GM19238 (cell line): Measurements from ENCODE around the gene IMPG1.

Experiments
- DNase-seq: peaks from one replicate; pipeline ENCODE4 v3.0.0; 2011; ENCODE audit warnings: low spot score; ENCODE audit not compliant: insufficient read length

The IMPG1 gene

DNA sequence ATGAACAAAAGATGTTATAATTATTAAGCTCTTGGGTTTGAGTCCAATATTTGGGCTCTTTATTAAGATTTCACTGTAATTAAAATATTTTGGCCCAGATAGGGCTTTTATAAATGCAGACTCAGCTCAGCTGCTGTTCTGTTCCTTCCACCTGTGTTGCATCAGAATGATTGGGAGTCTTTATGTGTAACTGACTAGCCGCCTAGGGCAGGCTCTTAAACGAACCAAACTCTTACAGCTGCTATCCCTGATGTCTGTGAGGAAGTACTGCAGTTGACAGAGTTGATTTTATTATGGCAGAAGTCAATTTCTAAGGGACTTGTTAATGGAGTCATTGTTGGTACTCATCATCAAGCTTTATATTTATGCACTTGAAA, 178.7 kb downstream of the IMPG1 start:
- no peak for DNase-seq

DNA sequence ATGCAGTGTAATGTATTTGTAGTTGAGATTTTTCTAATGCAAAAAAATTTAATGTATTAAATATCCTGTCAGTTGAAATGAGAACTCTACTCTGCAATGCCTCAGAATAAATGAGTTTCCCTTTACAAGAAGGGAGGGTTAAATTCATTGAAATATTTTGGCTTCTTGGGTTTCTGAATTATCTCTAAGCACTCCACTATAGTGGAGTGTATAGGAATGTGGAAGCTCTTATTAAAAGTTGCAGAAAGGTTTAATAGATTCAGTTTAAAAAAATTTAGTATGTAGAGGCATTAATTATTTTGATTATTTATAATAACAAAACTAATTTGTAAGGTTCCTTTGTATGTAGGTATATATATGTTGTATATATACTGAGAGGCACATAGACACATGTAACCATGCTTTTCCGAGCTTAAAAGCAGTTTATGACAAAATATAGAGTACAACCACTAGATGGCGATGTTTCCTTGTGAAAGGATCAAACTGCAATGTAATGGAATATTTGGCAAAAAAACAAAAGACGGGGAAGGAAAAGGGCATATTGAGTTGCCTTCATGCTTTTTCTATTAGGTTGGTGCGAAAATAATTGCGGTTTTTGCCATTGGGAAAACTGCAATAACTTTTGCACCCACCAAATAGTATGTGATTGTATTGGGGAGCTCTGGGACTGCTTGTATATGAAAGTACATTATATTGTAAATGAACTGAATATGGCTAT, 179.2 kb downstream of the IMPG1 start:
- DNase-seq, result peak; percentile 6

DNA sequence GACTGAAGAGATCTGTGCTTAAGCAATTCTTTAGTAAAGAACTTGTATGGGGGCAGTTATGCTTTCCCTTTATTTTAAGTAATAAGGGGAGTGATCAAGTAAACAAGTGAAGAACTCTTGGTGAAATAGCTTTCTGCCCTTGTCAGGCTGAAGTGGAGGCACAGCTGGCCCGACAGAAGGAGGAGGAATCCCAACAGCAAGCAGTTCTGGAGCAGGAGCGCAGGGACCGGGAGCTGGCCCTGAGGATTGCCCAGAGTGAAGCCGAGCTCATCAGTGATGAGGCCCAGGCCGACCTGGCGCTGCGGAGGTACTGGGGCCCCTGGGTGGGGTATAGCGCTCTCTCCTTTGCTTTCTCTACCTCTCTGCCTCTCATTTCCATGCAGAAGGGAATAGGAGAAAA, 180.1 kb downstream of the IMPG1 start:
- DNase-seq, result no peak

- no peak for DNase-seq
Observed at GRCh38 chr6:75884822-75885221, 187.6 kb downstream of the IMPG1 start.

GRCh38 chr6:75882734-75883133, 189.7 kb downstream of the IMPG1 start:
- DNase-seq, result no peak

- DNase-seq, result no peak
Observed at GRCh38 chr6:75880305-75880704, 192.2 kb downstream of the IMPG1 start.

DNA sequence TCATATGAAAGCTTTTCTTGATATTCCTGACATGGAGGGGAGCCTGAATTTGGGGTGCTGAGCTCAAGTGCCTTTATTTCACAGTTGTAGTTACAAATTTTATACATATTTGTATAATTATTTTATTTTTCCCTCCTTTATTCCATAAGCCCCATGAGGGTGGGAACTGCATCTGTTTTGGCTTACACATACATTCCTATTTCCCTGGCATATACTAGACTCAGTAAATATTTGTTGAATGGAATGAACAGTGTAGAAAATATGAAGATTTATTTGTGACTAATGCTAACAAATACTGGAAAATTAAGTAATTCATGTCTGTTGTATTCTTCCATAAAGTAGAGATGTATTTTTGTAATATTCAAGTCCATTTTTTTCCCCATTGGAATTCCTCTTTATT, 196.3 kb downstream of the IMPG1 start:
- no peak for DNase-seq

- DNase-seq, result no peak
Observed at GRCh38 chr6:75874224-75874623, 198.2 kb downstream of the IMPG1 start.
